ENCODE results near the gene TLL2. TPM values are rescaled to one million over a fixed set of nuclear protein-coding genes. Genes with fewer than 3 reads are reported as not detected.

TLL2 gene
- polyA plus RNA-seq, 3 donors, result 0.09 to 0.32 TPM; not detected in 1

- 71 to 79% (median 72%) methylated on average over 13 of the region's 13 CpGs for WGBS, 3 donors
- H3K27ac ChIP-seq (ENCODE audit: low read depth, low read length), result no peak overlapping the region
Measured at GRCh38 chr10:96413151-96413787, 100.5 kb downstream of the TLL2 start.

GRCh38 chr10:96411716-96412320, 101.9 kb downstream of the TLL2 start:
- no peak overlapping the region for H3K27ac ChIP-seq (ENCODE audit: low read depth, low read length)
- 54 to 68% (median 56%) methylated on average over 10 of the region's 10 CpGs for WGBS, 3 donors

- 85 to 93% (median 90%) methylated on average over 11 of the region's 11 CpGs for WGBS, 3 donors
Measured at GRCh38 chr10:96410296-96410695, 103.4 kb downstream of the TLL2 start.

DNA sequence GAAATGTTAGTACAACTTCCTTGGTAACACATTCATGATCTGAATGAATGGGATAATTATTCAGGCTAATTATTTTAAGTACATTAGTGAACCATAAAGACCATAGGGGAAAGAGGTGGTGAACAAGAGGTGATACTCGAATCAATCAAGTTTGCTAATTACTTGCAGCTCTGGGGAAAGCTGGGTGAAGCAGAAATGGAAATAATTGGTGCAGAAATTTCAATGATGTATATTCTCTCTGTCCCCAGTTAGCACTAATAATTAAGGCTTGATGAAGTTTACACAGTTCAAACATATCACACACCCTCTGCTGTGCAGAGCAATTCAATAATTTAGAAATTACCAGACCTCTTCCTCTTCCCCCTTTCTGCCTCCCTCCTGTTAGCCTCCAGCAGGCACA, 105.5 kb downstream of the TLL2 start:
- no peak overlapping the region for H3K27ac ChIP-seq (ENCODE audit: low read depth, low read length)
- 70 to 90% (median 84%) methylated on average over 1 of the region's 1 CpG for WGBS, 3 donors

More at GRCh38 chr10:96410296-96410695, 103.4 kb downstream of the TLL2 start:
- H3K27ac ChIP-seq (ENCODE audit: low read depth, low read length), result no peak overlapping the region

DNA sequence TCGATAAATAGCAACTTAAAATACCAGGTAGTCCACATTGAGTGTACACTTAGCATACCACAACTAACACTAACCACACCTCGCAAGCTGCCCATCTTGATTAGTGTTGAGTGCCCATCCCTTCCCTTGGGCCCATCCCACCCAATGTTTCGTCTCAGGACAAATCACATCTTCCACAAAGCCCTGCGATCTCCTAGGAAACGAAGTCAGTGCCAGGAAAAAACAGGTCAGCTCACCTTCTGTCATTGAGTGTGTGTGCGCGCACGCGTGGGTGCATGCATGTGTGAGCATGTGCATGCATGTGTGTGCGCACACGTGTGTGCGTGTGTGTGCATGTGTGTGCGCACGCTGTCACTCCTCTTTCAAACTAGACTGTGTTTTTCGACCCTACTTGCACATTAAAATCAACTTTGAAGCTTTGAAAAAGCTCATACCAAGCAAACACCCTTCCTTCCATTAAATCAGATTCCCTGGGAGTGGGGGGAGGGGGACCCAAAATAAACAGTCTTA, 106.1 kb downstream of the TLL2 start:
- 85 to 86% (median 86%) methylated on average over 15 of the region's 15 CpGs for WGBS, 3 donors
- H3K27ac ChIP-seq (ENCODE audit: low read depth, low read length), result no peak overlapping the region

- WGBS, 3 donors, result 83 to 87% (median 84%) methylated on average over 5 of the region's 5 CpGs
- H3K27ac ChIP-seq (ENCODE audit: low read depth, low read length), result no peak overlapping the region
Measured at GRCh38 chr10:96406091-96406490, 107.6 kb downstream of the TLL2 start.

- WGBS, 3 donors, result 77 to 87% (median 81%) methylated on average over 16 of the region's 16 CpGs
Measured at GRCh38 chr10:96402417-96403305, 111.1 kb downstream of the TLL2 start.

GRCh38 chr10:96401036-96401435, 112.7 kb downstream of the TLL2 start:
- 63 to 69% (median 69%) methylated on average over 7 of the region's 7 CpGs for WGBS, 3 donors
- H3K27ac ChIP-seq (ENCODE audit: low read depth, low read length), result no peak overlapping the region

More at GRCh38 chr10:96402417-96403305, 111.1 kb downstream of the TLL2 start:
- H3K27ac ChIP-seq (ENCODE audit: low read depth, low read length), result no peak overlapping the region

DNA sequence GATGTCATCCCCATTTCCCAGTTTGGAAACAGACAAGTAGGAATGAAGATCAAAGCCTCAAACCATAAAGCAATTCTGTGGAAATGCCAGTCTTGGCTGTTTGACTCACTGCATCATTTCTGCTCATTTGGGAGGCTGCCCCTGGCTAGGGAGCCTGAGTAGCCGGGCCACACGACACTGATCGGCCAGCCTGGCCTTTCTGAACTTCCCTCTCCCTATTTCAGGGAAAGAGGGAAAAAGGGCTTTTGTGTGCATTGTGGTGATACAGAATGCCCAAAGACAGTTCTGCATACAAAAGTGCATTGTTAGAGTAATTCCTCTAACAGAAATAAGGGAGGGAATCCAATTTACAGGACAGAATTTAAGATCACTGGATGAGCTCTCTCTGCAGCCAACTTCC, 113.3 kb downstream of the TLL2 start:
- WGBS, 3 donors, result 77 to 84% (median 78%) methylated on average over 3 of the region's 3 CpGs
- no peak overlapping the region for H3K27ac ChIP-seq (ENCODE audit: low read depth, low read length)

DNA sequence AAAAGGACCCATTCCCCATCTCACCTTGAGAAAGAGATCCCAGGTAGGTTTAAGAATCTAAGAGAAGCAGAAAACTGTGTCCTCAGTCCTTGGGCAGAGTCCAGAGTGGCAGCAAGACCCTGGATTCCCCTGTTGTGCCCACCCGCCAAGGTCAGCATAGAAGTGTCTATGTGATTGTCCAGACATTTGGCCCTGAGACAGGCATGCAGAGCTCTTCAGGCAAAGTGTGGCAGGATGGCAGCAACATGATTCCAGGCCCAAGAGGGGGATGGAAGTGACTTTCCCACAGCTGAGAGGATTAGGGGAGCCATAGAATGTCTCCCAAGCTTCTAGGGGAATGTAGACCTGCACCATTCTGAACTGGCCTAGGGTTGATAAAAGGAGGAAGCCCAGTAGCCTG, 115.8 kb downstream of the TLL2 start:
- no peak overlapping the region for H3K27ac ChIP-seq (ENCODE audit: low read depth, low read length)
- 89 to 95% (median 94%) methylated on average over 1 of the region's 1 CpG for WGBS, 3 donors

DNA sequence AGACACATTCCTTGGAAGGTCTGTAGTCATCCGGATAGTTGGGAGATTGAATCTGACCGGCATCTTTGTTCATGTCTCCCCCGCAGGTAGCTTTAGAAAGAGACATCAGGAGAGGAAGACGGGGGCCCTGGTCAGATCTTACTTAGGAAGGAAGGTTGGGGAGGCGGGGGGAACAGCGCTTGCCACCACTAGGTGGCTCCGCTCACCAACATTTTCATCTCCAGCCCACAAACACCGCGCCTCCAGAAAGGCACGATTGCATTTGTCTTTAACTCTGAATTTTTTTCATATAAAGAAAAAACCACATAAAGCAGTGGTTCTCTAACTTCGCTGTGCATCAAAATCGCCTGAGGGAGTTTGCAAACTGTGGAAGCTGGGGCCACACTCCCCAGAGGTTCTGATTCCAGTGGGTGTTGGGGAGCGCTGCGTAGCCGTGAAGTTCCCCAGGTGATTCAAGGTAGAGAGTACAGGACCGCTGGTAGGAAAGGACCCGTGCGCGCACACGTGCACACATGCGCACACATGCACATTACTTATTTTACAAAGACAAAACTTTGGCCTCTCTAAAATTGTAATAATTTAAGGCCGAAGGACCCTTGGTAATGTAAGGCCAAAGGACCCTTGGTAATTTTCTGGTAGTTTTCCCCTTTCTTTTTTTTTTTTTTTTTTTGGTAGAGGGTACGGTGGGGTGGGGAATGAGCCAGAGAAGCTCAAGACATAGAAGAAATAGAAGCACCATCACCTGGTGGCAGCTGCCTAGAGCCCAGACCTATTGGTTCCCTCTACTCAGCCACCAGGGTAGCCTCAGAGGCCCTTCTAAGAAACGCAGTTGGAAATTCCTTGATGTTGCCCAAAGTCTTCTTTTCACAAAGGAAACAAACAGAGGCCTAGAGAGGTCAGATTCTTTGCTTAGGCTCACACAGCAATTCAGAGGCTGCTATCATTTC, 117.5 kb downstream of the TLL2 start:
- H3K27ac ChIP-seq (ENCODE audit: low read depth, low read length), result no peak overlapping the region
- WGBS, 3 donors, result 17 to 28% (median 27%) methylated on average over 24 of the region's 24 CpGs

GRCh38 chr10:96390460-96390864, 123.3 kb downstream of the TLL2 start:
- no peak overlapping the region for H3K27ac ChIP-seq (ENCODE audit: low read depth, low read length)
- 38 to 79% (median 74%) methylated on average over 7 of the region's 7 CpGs for WGBS, 3 donors

DNA sequence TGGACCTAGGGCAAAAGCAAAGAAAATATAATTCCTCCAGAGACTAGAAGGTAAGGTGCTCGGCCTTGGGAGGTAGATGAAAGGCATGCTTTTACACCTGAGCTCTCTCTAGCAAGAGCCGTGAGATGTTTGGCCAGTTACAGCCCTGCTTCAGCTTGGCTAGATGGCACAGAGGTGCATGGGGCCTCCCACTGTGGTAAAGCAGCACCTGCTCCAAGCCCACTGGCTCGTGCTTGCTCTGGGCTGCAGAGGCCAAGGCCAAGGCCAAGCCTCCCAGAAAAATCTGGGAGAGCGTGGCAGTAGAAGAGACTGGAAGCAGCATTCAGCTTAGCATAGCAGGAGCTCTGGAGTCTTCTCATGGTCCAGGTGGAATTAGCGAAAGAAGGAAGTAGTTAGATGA, 123.9 kb downstream of the TLL2 start:
- no peak overlapping the region for H3K27ac ChIP-seq (ENCODE audit: low read depth, low read length)
- 40 to 80% (median 76%) methylated on average over 5 of the region's 5 CpGs for WGBS, 3 donors

GRCh38 chr10:96387601-96388000, 126.1 kb downstream of the TLL2 start:
- 64 to 88% (median 75%) methylated on average over 7 of the region's 7 CpGs for WGBS, 3 donors
- H3K27ac ChIP-seq (ENCODE audit: low read depth, low read length), result no peak overlapping the region

DNA sequence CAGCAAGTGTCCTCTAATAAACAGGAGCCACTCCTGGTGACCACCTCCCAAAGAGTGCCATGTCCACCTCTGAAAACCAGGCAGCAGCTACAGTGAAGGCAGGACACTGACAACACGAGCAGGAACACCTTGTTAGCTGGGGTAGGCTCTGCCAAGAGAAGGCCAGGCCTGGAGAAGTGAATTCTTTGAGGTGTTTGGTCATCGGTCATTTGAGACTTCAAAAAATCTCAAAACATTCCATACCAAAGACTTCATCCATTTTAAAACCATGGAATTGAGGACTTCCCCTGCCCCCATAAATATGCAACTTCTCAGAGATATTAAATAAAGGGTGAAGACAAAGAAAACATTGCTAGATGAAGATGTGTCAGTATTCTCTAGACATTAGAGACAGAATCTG, 126.6 kb downstream of the TLL2 start:
- H3K27ac ChIP-seq (ENCODE audit: low read depth, low read length), result no peak overlapping the region
- WGBS, 3 donors, result 76 to 83% (median 77%) methylated on average over 2 of the region's 2 CpGs

DNA sequence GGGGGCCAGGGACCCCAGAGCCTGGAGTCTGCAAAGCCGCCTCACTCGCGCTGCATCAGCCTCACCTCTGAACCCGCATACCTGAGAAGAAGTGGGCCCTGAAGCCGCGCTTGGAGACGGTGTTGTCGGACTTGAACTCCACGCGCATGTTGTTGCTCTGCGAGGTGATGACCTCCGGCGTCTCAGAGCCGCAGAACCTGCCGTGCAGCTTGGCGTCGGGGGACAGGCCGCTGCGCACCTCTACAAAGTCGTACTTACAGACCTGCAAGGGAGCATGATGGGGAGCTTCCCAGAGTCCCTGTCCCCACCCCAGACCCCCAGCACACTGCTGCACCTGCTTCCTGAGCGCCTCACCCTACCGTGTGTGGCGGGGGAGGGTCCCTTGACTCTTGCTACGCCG, 129.2 kb downstream of the TLL2 start:
- 69 to 79% (median 71%) methylated on average over 25 of the region's 25 CpGs for WGBS, 3 donors
- no peak overlapping the region for H3K27ac ChIP-seq (ENCODE audit: low read depth, low read length)

DNA sequence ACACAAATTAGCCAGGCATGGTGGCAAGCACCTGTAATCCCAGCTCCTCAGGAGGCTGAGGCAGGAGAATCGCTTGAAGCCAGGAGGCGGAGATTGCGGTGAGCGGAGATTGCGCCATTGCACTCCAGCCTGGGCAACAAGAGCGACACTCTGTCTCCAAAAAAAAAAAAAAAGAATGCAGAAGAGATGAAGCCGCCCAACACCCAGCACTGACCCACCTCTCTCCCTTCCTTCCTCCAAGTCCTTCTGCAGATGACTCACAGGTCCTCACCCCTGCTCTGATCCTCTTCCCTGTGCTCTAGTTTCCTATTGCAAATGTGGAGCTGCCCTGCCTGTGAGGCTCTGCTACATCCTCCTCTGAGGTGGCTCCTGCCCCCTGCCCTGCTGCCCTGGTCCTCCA, 132.9 kb downstream of the TLL2 start:
- 55 to 97% (median 62%) methylated on average over 5 to 7 of the region's 7 CpGs for WGBS, 3 donors
- H3K27ac ChIP-seq (ENCODE audit: low read depth, low read length), result no peak overlapping the region

DNA sequence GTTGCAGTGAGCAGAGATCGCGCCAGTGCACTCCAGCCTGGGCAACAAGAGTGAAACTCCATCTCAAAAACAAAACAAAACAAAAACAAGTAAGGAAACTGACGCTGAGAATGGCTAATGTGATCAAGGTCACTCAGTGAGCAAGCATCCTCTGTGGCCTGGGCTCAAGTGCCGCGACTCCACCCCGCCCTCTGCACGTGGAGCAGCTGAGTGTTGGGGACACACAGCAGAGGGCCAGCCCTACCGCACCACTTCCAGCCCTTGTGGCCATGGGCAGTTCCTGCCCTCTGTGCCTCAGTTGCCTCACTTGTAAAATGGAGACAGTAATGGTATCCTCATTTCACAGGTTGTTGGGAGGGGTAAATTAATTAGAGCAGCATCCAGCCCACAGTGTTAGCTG, 134.0 kb downstream of the TLL2 start:
- H3K27ac ChIP-seq (ENCODE audit: low read depth, low read length), result no peak overlapping the region
- 74 to 83% (median 77%) methylated on average over 8 of the region's 8 CpGs for WGBS, 3 donors
